ENCODE results near the gene METTL2B. TPM values are rescaled to one million over a fixed set of nuclear protein-coding genes. Genes with fewer than 3 reads are reported as not detected.
"Not testable (repeated sequence)": the region's sequence is repeated elsewhere in the genome, so short reads cannot be mapped to it uniquely, and the experiment has no call there.

Gene METTL2B
- total and polyA plus RNA-seq, 7 donors: 11.8 to 29.2 (median 22.8) TPM

- Histone ChIP-seq H3K4me1 (peaks cover 38% of the 10 kb centered on the region), H3K36me3 (ENCODE audit: insufficient read depth in 1 of 2, low read depth in 1 of 2) (peaks cover 0 to 54% of the 10 kb centered on the region in 2 donors), H3K27ac (peak overlapping the region; percentile 46)
- not testable (repeated sequence) for H3K27me3 ChIP-seq (ENCODE audit: insufficient read depth in 3 of 3, low read length in 2 of 3); DNase-seq; H3K9me3 ChIP-seq; H3K4me3 ChIP-seq
- peak; percentile 66 to 77 (median 68) for ATAC-seq
- peak; percentile 36 for TF ChIP-seq CTCF (IDR thresholded peaks at IDR 0.05)
- 45 to 59% (median 55%) methylated on average over 7 of the region's 7 CpGs for WGBS, 3 donors
- intact Hi-C loops (cut with DNase I): loop anchor here in 1 of 2 donors (10.0 kb wide), 1 partner anchor 63 kb away; the partner anchor contains the start of gene METTL2B
These were observed 60.9 kb downstream of the METTL2B start for GRCh38 chr7:128537410-128537809.

GRCh38 chr7:128542530-128542929, 66.0 kb downstream of the METTL2B start:
- H3K4me1 ChIP-seq: peaks cover 25% of the 10 kb centered on the region
- H3K4me3 ChIP-seq; H3K9me3 ChIP-seq; H3K27me3 ChIP-seq (ENCODE audit: insufficient read depth in 3 of 3, low read length in 2 of 3); ATAC-seq; intact Hi-C loops (cut with DNase I); DNase-seq: not testable (repeated sequence)
- peaks cover 0 to 45% of the 10 kb centered on the region in 2 donors for H3K36me3 ChIP-seq (ENCODE audit: insufficient read depth in 1 of 2, low read depth in 1 of 2)
- H3K27ac ChIP-seq: peak overlapping the region; percentile 41
- WGBS, 3 donors: 84 to 89% (median 86%) methylated on average over 2 of the region's 2 CpGs

- ATAC-seq; H3K27me3 ChIP-seq (ENCODE audit: insufficient read depth in 3 of 3, low read length in 2 of 3); H3K27ac ChIP-seq; DNase-seq; intact Hi-C loops (cut with DNase I); H3K4me3 ChIP-seq; H3K9me3 ChIP-seq: not testable (repeated sequence)
- WGBS, 3 donors: 67 to 88% (median 82%) methylated on average over 1 of the region's 1 CpG
- H3K4me1 ChIP-seq: peaks cover 25% of the 10 kb centered on the region
- H3K36me3 ChIP-seq (ENCODE audit: insufficient read depth in 1 of 2, low read depth in 1 of 2): peaks cover 0 to 51% of the 10 kb centered on the region in 2 donors
These were observed 66.8 kb downstream of the METTL2B start for GRCh38 chr7:128543300-128543699.

GRCh38 chr7:128546319-128546851, 69.8 kb downstream of the METTL2B start:
- ATAC-seq; H3K9me3 ChIP-seq; H3K27me3 ChIP-seq (ENCODE audit: insufficient read depth in 3 of 3, low read length in 2 of 3); intact Hi-C loops (cut with DNase I); H3K4me3 ChIP-seq; DNase-seq; H3K27ac ChIP-seq: not testable (repeated sequence)
- WGBS, 3 donors: 54 to 87% (median 62%) methylated on average over 9 of the region's 9 CpGs
- Histone ChIP-seq H3K4me1 (peaks cover 12% of the 10 kb centered on the region), H3K36me3 (ENCODE audit: insufficient read depth in 1 of 2, low read depth in 1 of 2) (peaks cover 0 to 46% of the 10 kb centered on the region in 2 donors)

- Histone ChIP-seq H3K4me3 (no peak overlapping the region), H3K4me1 (no peaks in the 10 kb centered on the region), H3K9me3 (no peaks in the 10 kb centered on the region), H3K36me3 (ENCODE audit: insufficient read depth in 1 of 2, low read depth in 1 of 2) (peaks cover 0 to 26% of the 10 kb centered on the region in 2 donors), H3K27ac (no peak overlapping the region), H3K27me3 (ENCODE audit: insufficient read depth in 3 of 3, low read length in 2 of 3) (no peaks in the 10 kb centered on the region)
- ATAC-seq (no peak), DNase-seq (no peak)
- TF ChIP-seq CTCF (IDR thresholded peaks at IDR 0.05): no peak
- intact Hi-C loops (cut with DNase I): no loop called here
- WGBS, 3 donors: 81 to 91% (median 86%) methylated on average over 1 of the region's 1 CpG
These were observed 74.4 kb downstream of the METTL2B start for GRCh38 chr7:128550920-128551319.

- H3K36me3 ChIP-seq (ENCODE audit: insufficient read depth in 1 of 2, low read depth in 1 of 2); H3K4me1 ChIP-seq; H3K27me3 ChIP-seq (ENCODE audit: insufficient read depth in 3 of 3, low read length in 2 of 3); H3K9me3 ChIP-seq; H3K4me3 ChIP-seq; H3K27ac ChIP-seq; intact Hi-C loops (cut with DNase I); DNase-seq; ATAC-seq: not testable (repeated sequence)
- 10 to 21% (median 11%) methylated on average over 1 of the region's 1 CpG for WGBS, 3 donors
These were observed 77.8 kb downstream of the METTL2B start for GRCh38 chr7:128554394-128554793.

Other genes starting within 250 kb of the METTL2B start
- gene LEP, start 235.5 kb upstream of the METTL2B start, total RNA-seq: under 1 TPM; 0.15 to 0.69 (median 0.31) TPM
- under 1 TPM; 0.08 to 0.78 (median 0.12) TPM for gene LEP, start 235.5 kb upstream of the METTL2B start, polyA plus RNA-seq
- 10 to 100 TPM; 22.8 to 33.4 (median 28.7) TPM for gene RBM28, start 132.8 kb upstream of the METTL2B start, total RNA-seq
- gene RBM28, start 132.8 kb upstream of the METTL2B start, polyA plus RNA-seq: 10 to 100 TPM; 26.0 to 45.0 (median 38.2) TPM
- 10 to 100 TPM in 2 of 4 donors, 1 to 10 TPM in 2; 2.0 to 27.7 (median 8.1) TPM for gene PRRT4, start 115.1 kb upstream of the METTL2B start, total RNA-seq
- 1 to 10 TPM in 2 of 3 donors, under 1 TPM in 1; 0.87 to 3.5 (median 3.0) TPM for gene PRRT4, start 115.1 kb upstream of the METTL2B start, polyA plus RNA-seq
- gene IMPDH1, start 66.8 kb upstream of the METTL2B start, total RNA-seq: 10 to 100 TPM in 1 of 4 donors, 1 to 10 TPM in 3; 6.2 to 10.3 (median 8.6) TPM
- gene IMPDH1, start 66.8 kb upstream of the METTL2B start, polyA plus RNA-seq: 1 to 10 TPM; 5.6 to 8.8 (median 6.2) TPM
- gene HILPDA, start 20.9 kb upstream of the METTL2B start, total RNA-seq: 1 to 10 TPM; 1.9 to 6.0 (median 2.8) TPM
- 1 to 10 TPM; 4.1 to 9.7 (median 8.5) TPM for gene HILPDA, start 20.9 kb upstream of the METTL2B start, polyA plus RNA-seq
- 1 to 10 TPM in 2 of 4 donors, under 1 TPM in 2; 0.82 to 3.3 (median 1.7) TPM for gene GARIN1A, start 195.5 kb downstream of the METTL2B start, total RNA-seq
- gene GARIN1A, start 195.5 kb downstream of the METTL2B start, polyA plus RNA-seq: under 1 TPM; 0.27 to 0.62 (median 0.42) TPM